GM18909 (cell line): Measurements from ENCODE around the gene WWTR1.
A peak's percentile ranks its signal among the peaks of the same experiment; 100 is the strongest.

Experiments used
- ATAC-seq: cut with Tn5 transposase; IDR thresholded peaks from one replicate; pipeline ENCODE4 v1.9.1; 2021; ENCODE audit warnings: mild to moderate bottlenecking; ENCODE audit not compliant: unreplicated experiment, poor library complexity

WWTR1 gene

GRCh38 chr3:149507491-149508324, 150.1 kb downstream of the WWTR1 start:
- ATAC-seq = no peak

DNA sequence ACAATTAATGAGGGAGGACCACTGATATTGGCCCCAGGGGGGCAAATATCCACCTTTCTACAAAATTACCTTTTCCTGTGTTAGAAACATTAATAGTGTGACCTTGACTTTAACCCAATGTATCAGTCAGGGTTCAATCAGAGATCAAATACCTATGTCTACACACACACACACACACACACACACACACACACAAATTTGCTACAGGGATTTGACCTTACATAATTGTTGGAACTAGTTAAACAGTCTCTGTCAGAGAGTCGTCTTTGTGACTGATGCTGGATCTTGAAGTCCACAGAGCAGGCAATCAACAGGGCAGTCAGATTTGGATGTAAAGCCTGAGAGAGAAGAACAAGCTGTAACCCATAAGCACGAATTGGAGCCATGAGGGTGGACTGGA, 150.9 kb downstream of the WWTR1 start:
- ATAC-seq = no peak

DNA sequence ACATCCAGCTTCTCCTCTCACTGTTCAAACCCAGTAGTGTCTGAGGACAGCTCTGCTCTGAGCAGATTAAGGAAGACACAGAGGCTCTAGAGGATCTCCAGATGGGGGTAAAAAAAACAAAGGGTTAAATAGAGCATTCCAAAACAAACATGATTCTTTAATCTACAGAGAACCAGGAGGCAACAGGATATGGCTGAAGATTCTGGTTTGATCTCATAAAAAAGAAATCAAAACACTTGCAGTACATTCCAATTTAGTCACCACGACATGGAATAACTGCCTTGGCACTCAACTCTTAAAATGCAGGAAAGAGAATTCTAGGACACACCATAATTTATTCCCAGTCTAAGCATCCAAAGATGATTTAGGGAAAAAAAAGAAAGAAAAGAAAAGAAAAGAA, 151.3 kb downstream of the WWTR1 start:
- no peak for ATAC-seq

GRCh38 chr3:149502438-149502837, 155.4 kb downstream of the WWTR1 start:
- ATAC-seq = no peak

- ATAC-seq = no peak
Measured at GRCh38 chr3:149501524-149501923, 156.3 kb downstream of the WWTR1 start.

GRCh38 chr3:149497966-149498670, 159.7 kb downstream of the WWTR1 start:
- no peak for ATAC-seq

DNA sequence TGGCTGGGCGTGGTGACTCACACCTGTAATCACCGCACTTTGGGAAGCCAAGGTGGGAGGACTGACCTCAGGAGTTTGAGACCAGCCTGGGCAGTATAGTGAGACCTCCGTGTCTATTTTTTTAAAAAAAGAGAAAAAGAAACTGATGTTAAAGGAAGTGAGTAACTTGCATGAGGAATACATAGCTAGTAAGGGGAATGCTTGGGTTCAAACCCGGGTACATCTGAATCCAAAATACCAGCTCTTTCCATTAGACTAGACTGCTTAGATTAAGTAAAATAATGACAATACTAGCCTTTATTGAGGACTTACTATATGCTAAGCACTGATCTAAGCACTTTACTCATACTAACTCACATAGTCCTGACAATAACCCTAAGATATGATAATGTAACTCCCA, 160.9 kb downstream of the WWTR1 start:
- ATAC-seq = no peak

- ATAC-seq = no peak
Measured at GRCh38 chr3:149495581-149496125, 162.2 kb downstream of the WWTR1 start.

DNA sequence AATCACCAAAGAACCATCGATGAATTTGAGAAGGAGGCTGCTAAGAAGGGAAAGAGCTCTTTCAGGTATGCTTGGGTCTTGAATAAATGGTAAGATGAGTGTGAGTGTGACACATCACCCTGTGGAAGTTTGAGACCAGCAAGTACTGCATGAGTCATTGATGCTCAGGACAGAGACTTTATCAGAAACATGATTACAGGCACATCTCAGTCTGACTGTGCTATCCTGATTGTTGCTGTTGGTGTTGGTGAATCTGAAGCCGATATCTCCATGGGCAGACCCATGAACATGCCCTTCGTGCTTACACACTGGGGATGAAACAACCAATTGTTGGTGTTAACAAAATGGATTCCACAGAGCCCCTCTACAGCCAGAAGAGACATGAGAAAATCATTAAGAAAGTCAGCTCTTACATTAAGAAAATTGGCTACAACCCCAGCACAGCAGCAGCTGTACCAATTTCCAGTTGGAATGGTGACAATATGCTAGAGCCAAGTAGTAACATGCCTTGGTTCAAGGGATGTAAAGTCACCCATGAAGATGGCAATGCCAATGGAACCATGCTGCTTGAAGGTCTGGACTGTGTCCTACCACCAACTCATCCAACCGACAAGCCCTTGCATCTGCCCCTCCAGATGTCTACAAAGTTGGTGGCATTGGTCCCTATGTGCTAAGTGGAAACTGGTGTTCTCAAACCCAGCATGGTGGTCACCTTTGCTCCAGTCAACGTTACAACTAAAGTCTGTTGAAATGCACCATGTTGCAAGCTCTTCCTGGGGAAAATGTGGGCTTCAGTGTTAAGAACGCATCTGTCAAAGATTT, 162.9 kb downstream of the WWTR1 start:
- ATAC-seq = no peak

- ATAC-seq = no peak
Measured at GRCh38 chr3:149494022-149494758, 163.6 kb downstream of the WWTR1 start.

DNA sequence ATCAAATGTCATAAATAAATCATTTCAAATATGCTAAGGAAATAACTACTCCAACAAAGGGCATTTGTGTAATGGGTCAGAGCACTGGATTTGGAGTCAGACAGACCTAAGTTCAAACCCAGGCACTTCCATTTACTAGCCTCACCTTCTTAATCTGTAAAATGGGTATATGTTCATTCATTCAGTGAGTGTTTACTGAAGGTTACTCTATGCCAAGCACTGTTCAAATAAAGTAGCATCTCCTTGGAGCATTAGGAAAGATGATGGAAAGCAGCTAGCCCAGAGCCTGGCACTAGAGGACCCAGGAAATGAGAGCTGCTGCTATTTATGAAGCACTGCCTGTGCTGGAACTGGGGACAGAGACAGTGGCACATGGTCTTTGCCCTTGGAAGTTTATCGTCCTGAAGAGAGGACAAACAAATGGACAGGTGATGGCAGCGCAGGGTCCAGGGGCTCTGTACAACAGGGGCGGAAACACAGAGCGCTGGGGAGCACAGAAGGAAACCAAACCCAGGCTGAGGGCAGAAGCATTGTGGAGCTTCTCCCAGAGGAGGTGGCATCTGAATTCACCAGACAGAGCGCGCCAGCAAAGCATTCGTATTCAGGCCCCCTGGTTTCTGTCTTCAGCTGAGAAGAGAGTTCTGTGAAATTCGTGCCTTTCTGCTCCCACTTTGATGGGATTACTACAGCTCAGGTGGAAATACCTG, 164.4 kb downstream of the WWTR1 start:
- no peak for ATAC-seq

DNA sequence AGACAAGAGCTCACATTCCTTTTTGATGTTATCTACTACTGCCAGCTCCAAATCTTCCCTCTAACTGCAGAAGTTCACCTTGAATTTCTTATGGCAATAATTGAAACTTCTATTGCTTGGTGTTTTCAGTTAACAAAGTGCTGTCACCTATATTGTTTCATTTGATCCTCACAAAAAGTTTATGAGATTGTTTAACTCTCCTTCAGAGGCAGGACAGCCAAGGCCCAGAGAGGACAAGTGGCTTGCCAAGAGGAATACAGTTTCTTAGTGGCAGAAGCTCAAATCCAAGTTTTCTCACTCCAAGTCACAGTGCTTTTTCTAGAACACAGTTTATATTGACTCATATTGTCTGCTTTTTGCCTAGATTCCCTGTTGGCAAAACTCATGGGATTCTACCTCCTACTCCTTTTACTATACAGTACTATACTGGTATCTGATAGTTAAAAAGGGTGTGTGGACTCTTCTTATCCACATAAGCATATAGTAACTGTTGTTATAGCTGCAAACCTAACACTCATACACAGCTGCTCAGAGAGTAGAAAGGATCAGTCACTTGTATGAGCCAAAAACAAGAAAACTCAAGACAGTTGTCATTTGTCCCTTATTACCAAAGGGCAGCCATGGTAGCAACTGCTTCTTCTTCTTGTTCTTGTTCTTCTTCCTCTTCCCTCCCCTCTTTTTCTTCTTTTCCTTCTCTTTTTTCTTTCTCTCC, 167.4 kb downstream of the WWTR1 start:
- ATAC-seq = no peak

- ATAC-seq = no peak
Measured at GRCh38 chr3:149489060-149489690, 168.7 kb downstream of the WWTR1 start.

DNA sequence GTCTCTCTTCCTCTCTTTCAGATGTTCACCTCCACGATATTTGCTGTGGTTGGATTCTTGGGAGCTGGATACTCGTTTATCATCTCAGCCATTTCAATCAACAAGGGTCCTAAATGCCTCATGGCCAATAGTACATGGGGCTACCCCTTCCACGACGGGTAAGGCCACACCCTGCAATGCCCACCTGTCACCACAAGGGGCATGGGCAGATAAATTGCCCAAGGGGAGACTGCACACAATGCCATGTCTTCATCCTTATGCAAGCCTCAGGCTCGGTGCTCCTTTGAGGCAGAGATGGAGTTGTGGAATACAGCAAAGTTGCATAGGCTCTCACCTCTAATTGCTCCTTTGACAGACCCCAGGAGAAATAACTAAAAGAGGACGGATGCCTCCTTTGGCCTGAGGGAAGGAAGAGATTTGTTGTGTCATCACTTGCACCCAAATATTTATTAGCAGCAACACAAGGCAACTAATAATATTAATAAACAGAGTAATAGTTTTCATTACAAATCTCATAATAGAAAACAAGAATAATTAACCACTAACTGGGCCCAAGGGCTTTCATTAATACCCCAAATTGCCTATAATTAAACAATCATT, 170.1 kb downstream of the WWTR1 start:
- ATAC-seq = peak; percentile 86

DNA sequence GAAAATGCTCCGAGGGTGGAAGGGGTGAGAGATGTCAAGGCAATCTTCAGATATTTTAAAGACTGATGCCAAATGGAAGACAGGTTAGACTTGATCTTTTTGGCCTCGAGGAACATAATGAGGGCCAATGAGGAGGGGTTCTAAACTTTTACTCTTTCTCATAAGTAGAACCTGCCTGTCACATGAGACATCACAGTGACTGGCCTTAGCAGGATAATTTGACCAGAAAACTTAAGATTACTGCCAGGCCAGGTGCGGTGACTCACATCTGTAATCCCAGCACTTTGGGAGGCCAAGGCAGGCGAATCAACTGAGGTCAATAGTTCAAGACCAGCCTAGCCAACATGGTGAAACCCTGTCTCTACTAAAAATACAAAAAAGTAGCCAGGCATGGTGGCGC, 171.1 kb downstream of the WWTR1 start:
- ATAC-seq = no peak

DNA sequence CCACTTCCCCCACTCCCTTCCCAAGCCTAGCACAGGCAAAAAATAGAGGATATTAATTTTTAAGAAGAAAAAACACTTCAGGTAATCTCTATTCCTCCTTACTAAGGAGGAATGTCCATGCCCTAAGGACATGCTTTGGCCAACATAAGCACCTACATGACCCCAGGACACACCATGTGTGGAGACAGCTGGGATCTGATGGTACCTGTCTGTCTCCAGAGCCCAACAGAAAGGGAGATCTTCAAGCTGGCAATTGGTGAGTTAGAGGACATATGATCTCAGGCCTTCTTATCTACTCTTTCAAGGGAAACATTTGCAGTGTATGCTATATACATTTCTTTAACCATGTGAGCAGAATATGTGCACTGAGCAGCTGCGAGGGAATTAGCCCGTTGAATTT, 176.3 kb downstream of the WWTR1 start:
- ATAC-seq = no peak

DNA sequence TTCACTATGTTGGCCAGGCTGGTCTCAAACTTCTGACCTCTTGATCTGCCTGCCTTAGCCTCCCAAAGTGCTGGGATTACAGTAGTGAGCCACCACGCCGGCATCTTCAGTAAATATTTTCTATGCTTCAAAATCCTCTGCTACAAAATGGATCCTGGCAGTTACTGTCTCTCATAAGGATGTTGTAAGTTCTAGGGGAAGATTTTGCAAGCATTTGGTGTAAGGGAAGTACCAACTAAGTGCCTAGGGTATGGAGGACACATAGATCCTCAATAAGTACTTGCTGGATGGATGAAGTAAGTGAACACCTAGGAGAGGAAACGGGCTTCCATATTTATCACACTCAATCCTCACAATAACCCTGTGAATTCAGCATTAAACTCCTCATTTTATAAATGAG, 176.8 kb downstream of the WWTR1 start:
- no peak for ATAC-seq
